ENCODE results near the gene TMEM247.

TMEM247 gene

DNA sequence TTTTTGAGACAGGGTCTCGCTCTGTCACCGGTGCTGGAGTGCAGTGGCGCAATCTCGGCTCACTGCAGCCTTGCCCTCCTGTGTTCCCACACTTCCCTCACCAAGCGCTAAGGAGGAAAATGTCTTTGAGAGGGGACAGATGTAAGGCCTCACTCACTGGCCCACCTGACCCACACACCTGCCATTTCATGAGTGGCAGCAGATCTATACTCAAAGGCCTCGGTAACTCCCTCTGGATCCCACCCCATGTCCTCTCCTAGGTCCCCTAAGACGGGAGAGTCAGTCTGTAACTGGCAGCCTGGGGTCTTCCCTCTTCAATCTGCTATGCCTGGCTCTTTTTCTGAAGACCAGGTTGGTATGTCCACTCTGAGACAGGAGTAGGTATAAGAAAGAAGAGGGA, 12.9 kb downstream of the TMEM247 start:
- H3K56ac ChIP-seq (ENCODE audit: low read length), result no peak overlapping the region
- H2BK120ac ChIP-seq (ENCODE audit: low read depth, low read length), result no peak overlapping the region
- H3K79me1 ChIP-seq (ENCODE audit: low read length), result no peaks in the 10 kb centered on the region
- no peak overlapping the region for H4K8ac ChIP-seq (ENCODE audit: low read depth, low read length)
- no peak overlapping the region for H3K18ac ChIP-seq (ENCODE audit: low read length)
- no peak overlapping the region for H4K5ac ChIP-seq (ENCODE audit: low read length)
- DNase-seq, result no peak
- H3K23ac ChIP-seq (ENCODE audit: low read length), result no peak overlapping the region
- peaks cover 5% of the 10 kb centered on the region for H3K4me1 ChIP-seq (ENCODE audit: control insufficient read depth, low read depth, low read length)
- H3K36me3 ChIP-seq (ENCODE audit: control insufficient read depth, insufficient read depth, low read length), result no peaks in the 10 kb centered on the region
- H3K4me3 ChIP-seq (ENCODE audit: low read length), result no peak overlapping the region
- no peak overlapping the region for H2AK5ac ChIP-seq (ENCODE audit: low read length)
- WGBS (ENCODE audit: extremely low coverage, insufficient coverage, low lambda C conversion rate), result no CpG with 5 or more reads among the region's 7 CpGs
- no peak overlapping the region for H3K4ac ChIP-seq (ENCODE audit: low read depth, low read length)
- H2BK15ac ChIP-seq (replicated peaks; ENCODE audit: low read depth), result no peak overlapping the region
- no peak overlapping the region for H3K27ac ChIP-seq (ENCODE audit: low read depth, low read length)
- no peak overlapping the region for H3K9ac ChIP-seq (ENCODE audit: low read length)
- H3K4me2 ChIP-seq (ENCODE audit: low read length), result no peak overlapping the region
- no peak overlapping the region for H2BK5ac ChIP-seq (ENCODE audit: low read length)
- H3K79me2 ChIP-seq (ENCODE audit: control insufficient read depth, insufficient read depth, low read length), result no peaks in the 10 kb centered on the region
- H3K27me3 ChIP-seq (ENCODE audit: insufficient read depth, low read length, poor library complexity), result no peaks in the 10 kb centered on the region

DNA sequence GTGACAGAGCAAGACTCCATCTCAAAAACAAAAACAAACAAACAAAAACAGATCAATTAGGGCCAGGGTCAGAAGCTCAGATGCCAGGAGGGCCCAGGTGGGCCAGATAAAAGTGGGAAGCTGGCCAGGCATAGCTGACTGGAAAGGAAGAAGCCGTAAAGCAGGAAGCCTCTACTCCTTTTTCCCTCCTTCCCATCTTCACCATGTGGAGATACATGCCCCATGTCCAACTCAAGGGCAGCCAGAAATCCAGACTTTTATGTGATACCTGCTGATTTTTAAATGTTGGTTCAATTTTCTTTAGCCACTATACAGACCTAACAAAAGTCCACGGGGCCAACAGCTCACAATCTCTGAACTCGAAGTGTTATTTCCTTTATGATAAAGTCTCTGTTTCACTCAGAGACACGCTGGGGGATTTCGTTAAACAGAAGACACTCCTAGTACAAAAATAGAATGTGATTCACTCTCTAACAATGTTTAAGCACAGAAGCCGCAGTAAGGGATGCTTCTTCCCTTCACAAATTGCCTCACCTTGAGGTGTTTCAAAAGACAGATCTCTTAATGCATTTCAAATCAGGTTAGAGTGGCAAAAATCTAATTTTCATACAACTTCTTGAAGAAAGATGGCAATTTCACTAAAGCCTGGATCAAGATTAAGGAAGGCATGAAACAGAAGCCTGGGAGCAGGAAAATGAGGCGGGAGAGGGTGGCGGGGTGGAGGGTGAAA, 14.0 kb downstream of the TMEM247 start:
- H3K79me1 ChIP-seq (ENCODE audit: low read length), result no peaks in the 10 kb centered on the region
- no peak overlapping the region for H3K23ac ChIP-seq (ENCODE audit: low read length)
- H3K79me2 ChIP-seq (ENCODE audit: control insufficient read depth, insufficient read depth, low read length), result no peaks in the 10 kb centered on the region
- no peak overlapping the region for H2BK15ac ChIP-seq (replicated peaks; ENCODE audit: low read depth)
- H3K56ac ChIP-seq (ENCODE audit: low read length), result no peak overlapping the region
- no peak overlapping the region for H3K4me3 ChIP-seq (ENCODE audit: low read length)
- H3K4ac ChIP-seq (ENCODE audit: low read depth, low read length), result no peak overlapping the region
- peaks cover 5% of the 10 kb centered on the region for H3K4me1 ChIP-seq (ENCODE audit: control insufficient read depth, low read depth, low read length)
- H3K27me3 ChIP-seq (ENCODE audit: insufficient read depth, low read length, poor library complexity), result no peaks in the 10 kb centered on the region
- H4K5ac ChIP-seq (ENCODE audit: low read length), result no peak overlapping the region
- no peak overlapping the region for H2BK5ac ChIP-seq (ENCODE audit: low read length)
- no peak for DNase-seq
- no peak overlapping the region for H3K9ac ChIP-seq (ENCODE audit: low read length)
- no peak overlapping the region for H3K18ac ChIP-seq (ENCODE audit: low read length)
- no peak overlapping the region for H3K4me2 ChIP-seq (ENCODE audit: low read length)
- no peaks in the 10 kb centered on the region for H3K36me3 ChIP-seq (ENCODE audit: control insufficient read depth, insufficient read depth, low read length)
- no peak overlapping the region for H4K8ac ChIP-seq (ENCODE audit: low read depth, low read length)
- no CpG with 5 or more reads among the region's 8 CpGs for WGBS (ENCODE audit: extremely low coverage, insufficient coverage, low lambda C conversion rate)
- no peak overlapping the region for H2AK5ac ChIP-seq (ENCODE audit: low read length)
- H2BK120ac ChIP-seq (ENCODE audit: low read depth, low read length), result no peak overlapping the region
- no peak overlapping the region for H3K27ac ChIP-seq (ENCODE audit: low read depth, low read length)

- no peak overlapping the region for H2BK5ac ChIP-seq (ENCODE audit: low read length)
- H3K4me3 ChIP-seq (ENCODE audit: low read length), result no peak overlapping the region
- no peak overlapping the region for H2AK5ac ChIP-seq (ENCODE audit: low read length)
- no CpG with 5 or more reads among the region's 4 CpGs for WGBS (ENCODE audit: extremely low coverage, insufficient coverage, low lambda C conversion rate)
- H3K18ac ChIP-seq (ENCODE audit: low read length), result no peak overlapping the region
- peaks cover 5% of the 10 kb centered on the region for H3K4me1 ChIP-seq (ENCODE audit: control insufficient read depth, low read depth, low read length)
- no peak overlapping the region for H3K23ac ChIP-seq (ENCODE audit: low read length)
- H3K79me1 ChIP-seq (ENCODE audit: low read length), result no peaks in the 10 kb centered on the region
- H3K27me3 ChIP-seq (ENCODE audit: insufficient read depth, low read length, poor library complexity), result no peaks in the 10 kb centered on the region
- no peak overlapping the region for H4K8ac ChIP-seq (ENCODE audit: low read depth, low read length)
- H3K27ac ChIP-seq (ENCODE audit: low read depth, low read length), result no peak overlapping the region
- no peaks in the 10 kb centered on the region for H3K79me2 ChIP-seq (ENCODE audit: control insufficient read depth, insufficient read depth, low read length)
- H3K36me3 ChIP-seq (ENCODE audit: control insufficient read depth, insufficient read depth, low read length), result no peaks in the 10 kb centered on the region
- no peak overlapping the region for H3K9ac ChIP-seq (ENCODE audit: low read length)
- no peak overlapping the region for H3K4ac ChIP-seq (ENCODE audit: low read depth, low read length)
- H4K5ac ChIP-seq (ENCODE audit: low read length), result no peak overlapping the region
- no peak overlapping the region for H2BK120ac ChIP-seq (ENCODE audit: low read depth, low read length)
- H3K56ac ChIP-seq (ENCODE audit: low read length), result no peak overlapping the region
- DNase-seq, result peak; percentile 22
- no peak overlapping the region for H3K4me2 ChIP-seq (ENCODE audit: low read length)
- H2BK15ac ChIP-seq (replicated peaks; ENCODE audit: low read depth), result no peak overlapping the region
These were observed 14.5 kb downstream of the TMEM247 start for GRCh38 chr2:46493971-46494250.

- no peaks in the 10 kb centered on the region for H3K27me3 ChIP-seq (ENCODE audit: insufficient read depth, low read length, poor library complexity)
- H2BK120ac ChIP-seq (ENCODE audit: low read depth, low read length), result no peak overlapping the region
- peaks cover 5% of the 10 kb centered on the region for H3K4me1 ChIP-seq (ENCODE audit: control insufficient read depth, low read depth, low read length)
- no peak overlapping the region for H2AK5ac ChIP-seq (ENCODE audit: low read length)
- no CpG with 5 or more reads among the region's 4 CpGs for WGBS (ENCODE audit: extremely low coverage, insufficient coverage, low lambda C conversion rate)
- H3K4ac ChIP-seq (ENCODE audit: low read depth, low read length), result no peak overlapping the region
- no peak overlapping the region for H3K56ac ChIP-seq (ENCODE audit: low read length)
- H4K5ac ChIP-seq (ENCODE audit: low read length), result no peak overlapping the region
- no peaks in the 10 kb centered on the region for H3K79me2 ChIP-seq (ENCODE audit: control insufficient read depth, insufficient read depth, low read length)
- H2BK15ac ChIP-seq (replicated peaks; ENCODE audit: low read depth), result no peak overlapping the region
- H3K9ac ChIP-seq (ENCODE audit: low read length), result no peak overlapping the region
- H3K36me3 ChIP-seq (ENCODE audit: control insufficient read depth, insufficient read depth, low read length), result no peaks in the 10 kb centered on the region
- H3K18ac ChIP-seq (ENCODE audit: low read length), result no peak overlapping the region
- no peak overlapping the region for H3K4me3 ChIP-seq (ENCODE audit: low read length)
- no peak overlapping the region for H3K4me2 ChIP-seq (ENCODE audit: low read length)
- H3K23ac ChIP-seq (ENCODE audit: low read length), result no peak overlapping the region
- no peak overlapping the region for H3K27ac ChIP-seq (ENCODE audit: low read depth, low read length)
- no peak for DNase-seq
- H4K8ac ChIP-seq (ENCODE audit: low read depth, low read length), result no peak overlapping the region
- H2BK5ac ChIP-seq (ENCODE audit: low read length), result no peak overlapping the region
- no peaks in the 10 kb centered on the region for H3K79me1 ChIP-seq (ENCODE audit: low read length)
These were observed 15.2 kb downstream of the TMEM247 start for GRCh38 chr2:46494596-46494995.

GRCh38 chr2:46495231-46496030, 16.1 kb downstream of the TMEM247 start:
- no peak for DNase-seq
- H3K18ac ChIP-seq (ENCODE audit: low read length), result no peak overlapping the region
- no peak overlapping the region for H2BK5ac ChIP-seq (ENCODE audit: low read length)
- no peaks in the 10 kb centered on the region for H3K27me3 ChIP-seq (ENCODE audit: insufficient read depth, low read length, poor library complexity)
- no CpG with 5 or more reads among the region's 9 CpGs for WGBS (ENCODE audit: extremely low coverage, insufficient coverage, low lambda C conversion rate)
- H3K79me1 ChIP-seq (ENCODE audit: low read length), result no peaks in the 10 kb centered on the region
- H3K4me3 ChIP-seq (ENCODE audit: low read length), result no peak overlapping the region
- H3K27ac ChIP-seq (ENCODE audit: low read depth, low read length), result no peak overlapping the region
- H3K4ac ChIP-seq (ENCODE audit: low read depth, low read length), result no peak overlapping the region
- H4K8ac ChIP-seq (ENCODE audit: low read depth, low read length), result no peak overlapping the region
- no peaks in the 10 kb centered on the region for H3K36me3 ChIP-seq (ENCODE audit: control insufficient read depth, insufficient read depth, low read length)
- H2AK5ac ChIP-seq (ENCODE audit: low read length), result no peak overlapping the region
- H2BK15ac ChIP-seq (replicated peaks; ENCODE audit: low read depth), result no peak overlapping the region
- peaks cover under 1% of the 10 kb centered on the region for H3K4me1 ChIP-seq (ENCODE audit: control insufficient read depth, low read depth, low read length)
- no peaks in the 10 kb centered on the region for H3K79me2 ChIP-seq (ENCODE audit: control insufficient read depth, insufficient read depth, low read length)
- no peak overlapping the region for H3K9ac ChIP-seq (ENCODE audit: low read length)
- no peak overlapping the region for H2BK120ac ChIP-seq (ENCODE audit: low read depth, low read length)
- no peak overlapping the region for H3K23ac ChIP-seq (ENCODE audit: low read length)
- H4K5ac ChIP-seq (ENCODE audit: low read length), result no peak overlapping the region
- no peak overlapping the region for H3K56ac ChIP-seq (ENCODE audit: low read length)
- no peak overlapping the region for H3K4me2 ChIP-seq (ENCODE audit: low read length)

Data from mesendoderm (in vitro differentiated cells).